Omental fat pad (tissue), 4 donors: ENCODE measurements around the gene NANOGP8. TPM values are rescaled to one million over a fixed set of nuclear protein-coding genes. Genes with fewer than 3 reads are reported as not detected.

Source experiments
- ATAC-seq: fragments of 150-250 bp; one replicate; pipeline ENCODE4 v1.9.1; 2016; ENCODE audit warnings: mild to moderate bottlenecking, moderate library complexity; ENCODE audit not compliant: low FRiP score
- DNase-seq: peaks from one replicate; pipeline ENCODE4 v3.0.0-alpha.2; 2019; ENCODE audit warnings: low spot score
- total RNA-seq, 4 donors: library from RNA; depleted of rRNA; stranded (reverse); fragments of >200 nt; gene quantifications; one replicate each; pipeline ENCODE4 v1.1.0, GENCODE V29; 2016
- TF ChIP-seq, protein P1 (sequence below), 3 donors: fragments of 450-650 bp; IDR thresholded peaks; one replicate each; pipeline ENCODE4 v1.5.1; 2016 to 2017; ENCODE audit warnings: antibody characterized with exemption in 3 of 3, mild to moderate bottlenecking in 3 of 3, moderate library complexity in 2 of 3

Gene NANOGP8
- total RNA-seq, 4 donors from 2014 or later, result 0.65 to 1.3 (median 0.82) TPM; not detected in 1

DNA sequence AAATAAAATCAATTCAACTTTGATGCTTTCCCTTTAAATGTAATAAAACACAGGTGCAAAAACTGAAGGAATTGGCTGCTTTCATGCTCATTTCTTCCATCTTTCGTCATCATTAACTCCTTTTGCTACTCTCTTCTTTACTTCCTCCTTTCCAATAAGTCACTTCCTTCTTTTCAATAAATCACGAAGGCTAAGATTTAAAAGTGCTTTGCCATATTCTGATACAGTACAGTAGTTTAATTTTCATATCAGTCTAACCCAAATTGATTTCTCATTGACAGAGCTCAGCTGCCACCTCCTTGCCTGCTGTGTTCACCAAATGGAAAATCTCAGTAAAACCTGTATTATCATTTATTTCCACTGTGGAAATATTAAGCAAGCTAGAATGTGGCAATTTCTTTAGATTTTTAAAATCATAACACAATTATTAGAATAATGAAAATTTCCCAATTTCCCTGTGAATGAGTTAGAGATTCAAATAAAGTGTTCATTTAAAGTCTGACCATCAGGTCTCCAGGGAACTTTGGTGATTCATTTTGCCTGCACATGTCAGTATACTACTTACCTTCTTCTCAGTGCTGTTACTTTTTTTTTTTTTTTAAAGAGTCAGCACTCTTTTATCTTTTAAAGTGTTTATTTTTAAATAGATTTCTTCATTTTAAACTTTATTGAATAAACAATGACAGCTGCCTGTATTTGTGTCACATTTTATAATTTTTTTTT, 41.6 kb downstream of the NANOGP8 start:
- DNase-seq (no peak), ATAC-seq (no peak)
- TF ChIP-seq, protein P1, sequence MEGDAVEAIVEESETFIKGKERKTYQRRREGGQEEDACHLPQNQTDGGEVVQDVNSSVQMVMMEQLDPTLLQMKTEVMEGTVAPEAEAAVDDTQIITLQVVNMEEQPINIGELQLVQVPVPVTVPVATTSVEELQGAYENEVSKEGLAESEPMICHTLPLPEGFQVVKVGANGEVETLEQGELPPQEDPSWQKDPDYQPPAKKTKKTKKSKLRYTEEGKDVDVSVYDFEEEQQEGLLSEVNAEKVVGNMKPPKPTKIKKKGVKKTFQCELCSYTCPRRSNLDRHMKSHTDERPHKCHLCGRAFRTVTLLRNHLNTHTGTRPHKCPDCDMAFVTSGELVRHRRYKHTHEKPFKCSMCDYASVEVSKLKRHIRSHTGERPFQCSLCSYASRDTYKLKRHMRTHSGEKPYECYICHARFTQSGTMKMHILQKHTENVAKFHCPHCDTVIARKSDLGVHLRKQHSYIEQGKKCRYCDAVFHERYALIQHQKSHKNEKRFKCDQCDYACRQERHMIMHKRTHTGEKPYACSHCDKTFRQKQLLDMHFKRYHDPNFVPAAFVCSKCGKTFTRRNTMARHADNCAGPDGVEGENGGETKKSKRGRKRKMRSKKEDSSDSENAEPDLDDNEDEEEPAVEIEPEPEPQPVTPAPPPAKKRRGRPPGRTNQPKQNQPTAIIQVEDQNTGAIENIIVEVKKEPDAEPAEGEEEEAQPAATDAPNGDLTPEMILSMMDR (IDR thresholded peaks at IDR 0.05), result no peak

GRCh38 chr15:35040339-35041255, 44.5 kb downstream of the NANOGP8 start:
- DNase-seq (no peak), ATAC-seq (no peak)

GRCh38 chr15:35038626-35039451, 46.3 kb downstream of the NANOGP8 start:
- TF ChIP-seq, protein P1 (IDR thresholded peaks at IDR 0.05), result no peak
- DNase-seq (no peak), ATAC-seq (peak; percentile 66)

More at GRCh38 chr15:35040339-35041255, 44.5 kb downstream of the NANOGP8 start:
- TF ChIP-seq, protein P1 (IDR thresholded peaks at IDR 0.05), result no peak

Other genes starting within 250 kb of the NANOGP8 start
- 10 to 100 TPM; 23.3 to 31.7 (median 27.2) TPM for gene AQR, start 115.6 kb downstream of the NANOGP8 start, total RNA-seq
- gene ZNF770, start 97.0 kb downstream of the NANOGP8 start, total RNA-seq, result 10 to 100 TPM; 21.5 to 30.5 (median 24.5) TPM